Sigmoid colon (tissue), 4 donors: ENCODE data around the gene IGFLR1.

ENCODE experiments used
- CTCF ChIP-seq, 4 experiments: fragments of 450-650 bp in 3 of 4; fragments of 200-600 bp in 1 of 4; IDR thresholded peaks; one replicate each; pipeline ENCODE4 v1.5.1; 2016 to 2019; ENCODE audit warnings: antibody characterized with exemption in 4 of 4, mild to moderate bottlenecking in 3 of 4, moderate library complexity in 2 of 4
- POLR2A ChIP-seq, 2 donors: fragments of 450-650 bp; IDR thresholded peaks; one replicate each; pipeline ENCODE4 v1.6.1; 2016; ENCODE audit warnings: antibody characterized with exemption in 2 of 2, mild to moderate bottlenecking in 2 of 2, moderate library complexity in 2 of 2
- POLR2AphosphoS5 ChIP-seq, 4 donors: sonication (generic); formaldehyde crosslinking; IDR thresholded peaks; one replicate each; pipeline ENCODE4 v1.6.1; 2017; ENCODE audit warnings: antibody characterized with exemption in 4 of 4

GRCh38 chr19:35739275-35740107 lies 2.8 kb downstream of the IGFLR1 start:
- TF ChIP-seq CTCF (IDR thresholded peaks at IDR 0.05) (no peak), POLR2AphosphoS5 (IDR thresholded peaks at IDR 0.05) (no peak), POLR2A (IDR thresholded peaks at IDR 0.05) (no peak)
